Activated T-helper 1 cell treated with anti-CD3 and anti-CD28 coated beads, Interleukin-12 subunit alpha, Interleukin-12 subunit beta, Interleukin-2, Interleukin-4 antibody, amounts not matched to agents 30 ng/mL and 10 ng/mL and 1 ng/mL, durations not matched to agents 14 hours and 24 hours and 36 hours (primary cell): Measurements from ENCODE around the gene TANGO2. TPM values are rescaled to one million over a fixed set of nuclear protein-coding genes. Genes with fewer than 3 reads are reported as not detected.

Source experiments
- DNase-seq: peaks from one replicate; pipeline ENCODE4 v3.0.0; 2021; ENCODE audit warnings: low spot score
- H3K27ac Mint-ChIP-seq: one replicate; pipeline ENCODE4 v1.8.0; 2021; ENCODE audit warnings: mild to moderate bottlenecking, mixed read lengths
- H3K27me3 Mint-ChIP-seq: one replicate; pipeline ENCODE4 v1.8.0; 2022; ENCODE audit warnings: mild to moderate bottlenecking, moderate library complexity, mixed read lengths; ENCODE audit not compliant: insufficient read depth
- H3K36me3 Mint-ChIP-seq: one replicate; pipeline ENCODE4 v1.8.0; 2021; ENCODE audit warnings: low read depth, mixed read lengths
- H3K4me1 Mint-ChIP-seq: one replicate; pipeline ENCODE4 v1.8.0; 2021; ENCODE audit warnings: low read depth, mixed read lengths
- H3K4me3 Mint-ChIP-seq: one replicate; pipeline ENCODE4 v1.8.0; 2021; ENCODE audit warnings: mild to moderate bottlenecking, moderate library complexity, mixed read lengths
- H3K9me3 Mint-ChIP-seq: one replicate; pipeline ENCODE4 v1.8.0; 2021; ENCODE audit warnings: mixed read lengths
- intact Hi-C: fragments of 100-400 bp; cut with micrococcal nuclease; formaldehyde crosslinking; loops from one replicate; pipeline ENCODE4 v1.15.1; 2024
- total RNA-seq: library from RNA; stranded (reverse); gene quantifications from 2 replicates; pipeline ENCODE4 v1.2.3, GENCODE V29; 2022

TANGO2 gene
- total RNA-seq, 1 donor from 2014 or later: 29.2 TPM

GRCh38 chr22:19986410-19987341 lies 34.2 kb upstream of the TANGO2 start:
- intact Hi-C loops: loop anchor here (1.0 kb wide), 1 partner anchor 30 kb away; the partner anchor contains the start of gene ARVCF
- no peaks in the 10 kb centered on the region for H3K4me1 Mint-ChIP-seq
- no peaks in the 10 kb centered on the region for H3K9me3 Mint-ChIP-seq
- peak; percentile 66 for DNase-seq
- H3K36me3 Mint-ChIP-seq: no peaks in the 10 kb centered on the region
- peaks cover 8% of the 10 kb centered on the region for H3K27me3 Mint-ChIP-seq
- no peak overlapping the region for H3K27ac Mint-ChIP-seq
- no peak overlapping the region for H3K4me3 Mint-ChIP-seq

GRCh38 chr22:19987394-19988306 lies 33.3 kb upstream of the TANGO2 start:
- DNase-seq: no peak
- Mint-ChIP-seq H3K36me3 (no peaks in the 10 kb centered on the region), H3K4me1 (no peaks in the 10 kb centered on the region), H3K27ac (no peak overlapping the region), H3K9me3 (no peaks in the 10 kb centered on the region), H3K4me3 (peak overlapping the region; percentile 57), H3K27me3 (peaks cover 8% of the 10 kb centered on the region)
- intact Hi-C loops: loop anchor here (1.0 kb wide), 1 partner anchor 29 kb away; the partner anchor contains the start of gene ARVCF

DNA sequence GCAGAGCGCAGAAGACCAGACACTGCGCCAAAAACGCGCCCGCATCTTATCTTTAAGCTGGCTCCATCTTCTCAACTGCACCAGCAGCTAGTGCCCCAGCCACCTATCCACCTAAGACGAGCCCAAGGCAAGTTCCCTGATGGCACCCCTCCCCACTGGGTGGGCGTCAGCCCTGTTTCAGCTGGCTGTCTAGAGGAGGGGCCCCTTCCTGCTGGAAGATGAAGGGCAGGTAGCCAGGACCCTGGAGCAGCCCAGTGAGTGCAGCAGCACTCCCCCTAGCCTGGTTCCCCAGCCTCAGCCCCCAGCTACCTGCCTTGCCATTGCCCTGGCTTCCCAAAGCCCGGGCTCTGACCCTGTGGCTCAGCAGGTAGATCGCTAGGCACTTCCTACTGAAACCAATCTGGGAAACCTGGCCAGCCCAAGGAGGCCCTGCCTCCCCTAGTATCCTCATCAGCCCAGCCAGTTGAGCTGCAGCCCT lies 32.5 kb upstream of the TANGO2 start:
- intact Hi-C loops: no loop called here
- Mint-ChIP-seq H3K4me1 (no peaks in the 10 kb centered on the region), H3K27me3 (peaks cover 8% of the 10 kb centered on the region), H3K27ac (no peak overlapping the region), H3K36me3 (no peaks in the 10 kb centered on the region), H3K4me3 (peak overlapping the region; percentile 24), H3K9me3 (no peaks in the 10 kb centered on the region)
- no peak for DNase-seq

DNA sequence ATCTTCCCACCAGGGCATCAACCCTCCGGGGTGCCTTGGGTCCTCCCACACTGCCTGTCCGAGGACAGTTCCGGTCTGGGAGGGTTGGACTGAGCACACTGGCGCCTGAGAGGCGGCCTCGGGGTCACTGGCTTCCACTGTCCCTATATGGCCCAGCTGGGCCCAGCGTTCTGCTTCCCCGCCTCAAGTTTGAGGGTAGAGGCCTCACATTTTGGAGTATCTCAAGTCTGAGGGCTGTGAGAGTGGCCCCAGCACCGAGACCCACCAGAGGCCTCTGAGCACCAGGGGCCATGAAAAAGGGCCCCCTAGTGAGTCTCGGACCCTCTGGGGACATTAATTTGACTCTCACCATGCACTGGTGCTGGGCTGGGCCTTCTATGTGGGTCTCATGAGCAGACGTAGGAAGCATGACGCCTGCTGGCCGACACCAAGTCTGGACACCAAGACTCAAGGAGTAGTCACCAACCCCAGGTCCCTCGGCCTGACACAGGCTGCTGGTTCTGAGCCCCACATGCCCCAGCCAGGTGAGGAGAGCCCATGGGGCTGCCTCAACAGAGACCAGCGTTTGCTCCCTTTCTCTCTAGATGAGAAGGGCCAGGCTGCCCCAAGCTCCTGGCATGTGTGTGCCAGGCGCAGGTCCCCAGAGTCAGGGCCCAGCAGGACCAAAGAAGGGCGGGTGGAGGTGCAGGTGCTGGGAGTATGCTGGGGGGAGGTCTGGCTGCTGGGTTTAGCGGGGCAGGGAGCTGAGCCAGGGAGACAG lies 31.8 kb upstream of the TANGO2 start:
- H3K4me3 Mint-ChIP-seq: no peak overlapping the region
- intact Hi-C loops: no loop called here
- DNase-seq: no peak
- H3K4me1 Mint-ChIP-seq: no peaks in the 10 kb centered on the region
- H3K27me3 Mint-ChIP-seq: peaks cover 8% of the 10 kb centered on the region
- no peaks in the 10 kb centered on the region for H3K36me3 Mint-ChIP-seq
- no peaks in the 10 kb centered on the region for H3K9me3 Mint-ChIP-seq
- no peak overlapping the region for H3K27ac Mint-ChIP-seq

DNA sequence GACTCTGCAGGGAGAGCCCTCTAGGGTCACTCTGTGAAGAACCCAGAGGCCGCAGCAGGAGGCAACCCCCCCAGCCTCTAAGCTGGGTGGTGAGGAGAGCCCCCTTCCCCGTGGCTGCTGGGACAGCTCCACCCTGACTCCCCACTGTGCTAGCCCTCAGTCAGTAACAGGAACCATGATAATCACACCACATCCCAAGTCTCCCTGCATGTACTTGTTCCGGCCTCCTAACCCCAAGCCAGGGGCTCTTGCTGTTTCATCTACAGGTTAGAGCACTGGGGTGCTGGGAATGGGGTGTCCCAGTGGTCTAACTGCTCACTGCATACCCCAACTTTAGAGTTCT lies 31.2 kb upstream of the TANGO2 start:
- intact Hi-C loops: no loop called here

DNA sequence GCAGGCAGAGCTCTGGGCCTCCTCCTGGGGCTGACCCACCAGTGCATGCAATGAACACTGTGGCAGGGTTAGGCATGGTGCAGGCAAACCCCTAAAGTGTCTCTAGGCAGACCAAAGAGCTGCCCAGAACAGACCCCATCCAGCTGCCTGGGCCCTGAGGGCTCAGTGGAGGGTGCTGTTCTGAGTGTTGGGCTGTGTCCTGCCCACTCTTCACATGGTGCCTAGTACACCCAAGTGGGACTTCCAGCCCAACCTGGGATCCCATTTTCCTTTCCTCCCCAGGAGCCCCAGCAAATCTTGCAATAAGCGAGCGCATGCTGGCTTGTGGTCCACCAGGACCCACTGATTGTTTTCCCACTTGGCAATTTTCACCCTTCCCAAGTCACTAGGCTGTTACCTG lies 30.7 kb upstream of the TANGO2 start:
- H3K27me3 Mint-ChIP-seq: peaks cover 8% of the 10 kb centered on the region
- no peaks in the 10 kb centered on the region for H3K9me3 Mint-ChIP-seq
- no peak overlapping the region for H3K4me3 Mint-ChIP-seq
- no peak overlapping the region for H3K27ac Mint-ChIP-seq
- intact Hi-C loops: no loop called here
- no peaks in the 10 kb centered on the region for H3K4me1 Mint-ChIP-seq
- DNase-seq: no peak
- no peaks in the 10 kb centered on the region for H3K36me3 Mint-ChIP-seq

More for the DNA sequence above, 31.2 kb upstream of the TANGO2 start:
- H3K9me3 Mint-ChIP-seq: no peaks in the 10 kb centered on the region
- no peak overlapping the region for H3K27ac Mint-ChIP-seq
- H3K27me3 Mint-ChIP-seq: peaks cover 8% of the 10 kb centered on the region
- no peaks in the 10 kb centered on the region for H3K36me3 Mint-ChIP-seq
- DNase-seq: no peak
- no peaks in the 10 kb centered on the region for H3K4me1 Mint-ChIP-seq
- no peak overlapping the region for H3K4me3 Mint-ChIP-seq

GRCh38 chr22:19990609-19991394 lies 30.1 kb upstream of the TANGO2 start:
- Mint-ChIP-seq H3K4me1 (no peaks in the 10 kb centered on the region), H3K27me3 (peaks cover 8% of the 10 kb centered on the region), H3K9me3 (no peaks in the 10 kb centered on the region), H3K27ac (no peak overlapping the region), H3K4me3 (no peak overlapping the region), H3K36me3 (no peaks in the 10 kb centered on the region)
- intact Hi-C loops: no loop called here
- no peak for DNase-seq

GRCh38 chr22:19991395-19991644 lies 29.6 kb upstream of the TANGO2 start:
- Mint-ChIP-seq H3K27me3 (peaks cover 8% of the 10 kb centered on the region), H3K36me3 (no peaks in the 10 kb centered on the region), H3K9me3 (no peaks in the 10 kb centered on the region), H3K4me1 (no peaks in the 10 kb centered on the region), H3K27ac (no peak overlapping the region), H3K4me3 (no peak overlapping the region)
- no peak for DNase-seq
- intact Hi-C loops: no loop called here

GRCh38 chr22:19991645-19992451 lies 29.1 kb upstream of the TANGO2 start:
- H3K36me3 Mint-ChIP-seq: no peaks in the 10 kb centered on the region
- H3K9me3 Mint-ChIP-seq: no peaks in the 10 kb centered on the region
- H3K4me1 Mint-ChIP-seq: no peaks in the 10 kb centered on the region
- intact Hi-C loops: no loop called here
- no peak overlapping the region for H3K4me3 Mint-ChIP-seq
- H3K27ac Mint-ChIP-seq: no peak overlapping the region
- H3K27me3 Mint-ChIP-seq: peaks cover 8% of the 10 kb centered on the region
- DNase-seq: no peak

- intact Hi-C loops: no loop called here
These were observed 28.4 kb upstream of the TANGO2 start for GRCh38 chr22:19992481-19992911.

DNA sequence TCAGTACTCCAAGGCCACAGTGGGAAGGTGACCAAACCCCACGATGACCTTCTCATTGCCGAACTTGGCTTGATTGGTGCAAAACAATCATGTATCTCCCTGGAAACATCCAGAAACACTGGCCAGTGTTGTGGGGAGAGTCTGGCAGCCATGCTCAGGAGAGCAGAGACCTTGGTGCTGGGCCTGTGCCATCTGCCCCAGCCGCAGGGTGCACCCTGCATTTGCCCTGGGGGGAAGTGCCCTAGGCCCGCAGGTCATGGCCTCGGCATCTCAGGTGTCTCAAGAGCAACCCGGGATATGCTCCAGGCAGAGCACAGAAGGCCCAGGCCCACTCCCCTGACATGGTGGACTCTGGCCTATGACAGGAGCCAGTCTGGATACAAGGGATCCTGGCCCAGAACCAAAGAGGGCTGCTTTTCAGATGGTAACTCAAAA lies 28.0 kb upstream of the TANGO2 start:
- Mint-ChIP-seq H3K4me3 (no peak overlapping the region), H3K9me3 (no peaks in the 10 kb centered on the region), H3K27ac (no peak overlapping the region), H3K36me3 (no peaks in the 10 kb centered on the region), H3K4me1 (no peaks in the 10 kb centered on the region), H3K27me3 (peaks cover 8% of the 10 kb centered on the region)
- no peak for DNase-seq
- intact Hi-C loops: no loop called here

More at GRCh38 chr22:19992481-19992911, 28.4 kb upstream of the TANGO2 start:
- H3K27ac Mint-ChIP-seq: no peak overlapping the region
- H3K36me3 Mint-ChIP-seq: no peaks in the 10 kb centered on the region
- no peaks in the 10 kb centered on the region for H3K9me3 Mint-ChIP-seq
- DNase-seq: no peak
- H3K4me3 Mint-ChIP-seq: no peak overlapping the region
- peaks cover 8% of the 10 kb centered on the region for H3K27me3 Mint-ChIP-seq
- H3K4me1 Mint-ChIP-seq: no peaks in the 10 kb centered on the region
